GM19351 (cell line): ENCODE data around the gene NHERF1.

ENCODE experiments used
- ATAC-seq: cut with Tn5 transposase; IDR thresholded peaks from one replicate; pipeline ENCODE4 v1.9.1; 2021; ENCODE audit warnings: mild to moderate bottlenecking, moderate library complexity; ENCODE audit not compliant: unreplicated experiment

The NHERF1 gene

DNA sequence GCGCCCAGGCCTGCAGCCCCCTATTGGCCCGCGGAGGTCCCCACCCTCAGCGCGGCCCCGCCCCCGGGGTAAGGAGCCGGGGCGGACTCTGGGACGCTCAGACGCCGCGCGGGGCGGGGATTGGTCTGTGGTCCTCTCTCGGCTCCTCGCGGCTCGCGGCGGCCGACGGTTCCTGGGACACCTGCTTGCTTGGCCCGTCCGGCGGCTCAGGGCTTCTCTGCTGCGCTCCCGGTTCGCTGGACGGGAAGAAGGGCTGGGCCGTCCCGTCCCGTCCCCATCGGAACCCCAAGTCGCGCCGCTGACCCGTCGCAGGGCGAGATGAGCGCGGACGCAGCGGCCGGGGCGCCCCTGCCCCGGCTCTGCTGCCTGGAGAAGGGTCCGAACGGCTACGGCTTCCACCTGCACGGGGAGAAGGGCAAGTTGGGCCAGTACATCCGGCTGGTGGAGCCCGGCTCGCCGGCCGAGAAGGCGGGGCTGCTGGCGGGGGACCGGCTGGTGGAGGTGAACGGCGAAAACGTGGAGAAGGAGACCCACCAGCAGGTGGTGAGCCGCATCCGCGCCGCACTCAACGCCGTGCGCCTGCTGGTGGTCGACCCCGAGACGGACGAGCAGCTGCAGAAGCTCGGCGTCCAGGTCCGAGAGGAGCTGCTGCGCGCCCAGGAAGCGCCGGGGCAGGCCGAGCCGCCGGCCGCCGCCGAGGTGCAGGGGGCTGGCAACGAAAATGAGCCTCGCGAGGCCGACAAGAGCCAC, at the start of gene NHERF1:
Gene NHERF1, plus strand, starts transcription at position 100 of the 750 bp plus-strand sequence. Its CDS starts 219 bp downstream, at position 319.
- ATAC-seq, result peak; percentile 88

DNA sequence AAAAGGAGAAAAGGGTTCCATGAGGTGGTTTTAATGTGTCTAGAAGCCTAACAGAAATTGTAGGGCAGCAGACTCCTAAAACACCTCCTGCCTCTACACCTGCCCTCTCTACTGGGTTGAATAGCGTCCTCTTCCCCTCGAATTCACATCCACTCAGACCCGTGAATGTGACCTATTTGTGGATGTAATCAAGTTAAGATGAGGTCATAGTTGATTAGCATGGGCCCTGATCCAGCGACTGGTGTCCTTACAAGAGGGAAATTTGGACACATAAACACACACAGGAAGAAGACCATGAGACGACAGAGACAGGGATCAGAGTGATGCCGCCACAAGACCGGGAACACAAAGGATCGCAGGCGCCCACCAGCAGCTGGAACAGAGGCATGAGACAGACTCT, 49.2 kb upstream of the NHERF1 start:
- no peak for ATAC-seq

DNA sequence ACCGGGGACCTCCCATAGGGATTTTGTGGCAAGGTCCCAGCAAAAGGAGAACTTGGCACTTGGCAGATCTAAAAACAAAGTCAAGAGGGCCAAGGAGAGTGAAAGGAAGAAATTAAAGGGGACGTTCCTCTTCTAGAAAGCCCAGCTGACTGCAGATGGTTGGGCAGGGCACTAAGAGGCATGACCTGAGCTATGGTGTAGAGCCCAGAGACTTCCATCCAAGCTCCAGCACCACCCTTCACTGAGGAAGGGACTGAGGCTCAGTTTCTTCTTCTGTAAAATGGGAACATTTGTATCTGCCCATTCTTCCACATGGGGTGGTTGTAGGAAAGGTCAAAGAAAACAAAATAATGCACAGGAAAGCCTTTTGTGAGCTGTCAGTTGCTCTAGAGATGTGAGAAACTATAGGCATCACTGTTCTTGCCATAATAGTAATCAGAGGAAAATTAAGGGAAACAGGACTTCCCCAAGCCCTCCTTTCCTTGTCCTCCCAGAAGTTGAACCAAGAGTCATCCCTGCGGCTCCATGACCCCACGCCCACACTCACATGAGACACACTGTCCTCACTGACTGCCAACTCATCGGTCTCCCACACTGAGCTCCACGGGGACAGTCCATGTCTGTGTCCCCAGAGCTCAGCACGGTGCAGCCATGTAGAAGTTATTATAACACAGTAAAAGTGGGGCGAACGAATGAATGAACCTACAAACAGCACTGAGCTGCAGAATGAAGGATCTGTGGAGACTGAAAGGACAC, 46.1 kb upstream of the NHERF1 start:
- ATAC-seq, result no peak

GRCh38 chr17:74703311-74703710, 45.1 kb upstream of the NHERF1 start:
- ATAC-seq, result no peak

- no peak for ATAC-seq
Observed at GRCh38 chr17:74704544-74704943, 43.9 kb upstream of the NHERF1 start.

- ATAC-seq, result no peak
Observed at GRCh38 chr17:74711058-74711824, 37.2 kb upstream of the NHERF1 start.

- no peak for ATAC-seq
Observed at GRCh38 chr17:74712301-74712700, 36.1 kb upstream of the NHERF1 start.

DNA sequence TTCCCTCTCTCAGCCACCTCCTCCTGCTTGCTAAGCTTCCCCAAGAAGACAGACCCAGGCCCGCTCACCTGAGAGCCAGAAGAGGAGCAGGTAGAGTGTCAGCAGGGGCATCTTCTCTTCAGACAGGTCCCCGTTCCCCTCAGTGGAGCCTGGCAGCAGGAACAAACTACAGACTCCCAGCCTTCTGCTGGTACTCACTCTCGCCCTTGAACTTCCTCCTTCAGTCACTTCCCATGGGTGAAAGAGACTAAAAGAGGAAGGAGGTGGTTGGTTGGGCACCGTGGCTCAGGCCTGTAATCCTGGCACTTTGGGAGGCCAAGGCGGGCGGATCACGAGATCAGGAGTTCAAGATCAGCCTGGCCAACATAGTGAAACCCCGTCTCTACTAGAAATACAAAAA, 35.7 kb upstream of the NHERF1 start, which contains the start of gene CD300LF:
Gene CD300LF, minus strand, starts transcription at position 168 of the 400 bp plus-strand sequence. Its CDS starts 57 bp downstream, at position 111.
- no peak for ATAC-seq

DNA sequence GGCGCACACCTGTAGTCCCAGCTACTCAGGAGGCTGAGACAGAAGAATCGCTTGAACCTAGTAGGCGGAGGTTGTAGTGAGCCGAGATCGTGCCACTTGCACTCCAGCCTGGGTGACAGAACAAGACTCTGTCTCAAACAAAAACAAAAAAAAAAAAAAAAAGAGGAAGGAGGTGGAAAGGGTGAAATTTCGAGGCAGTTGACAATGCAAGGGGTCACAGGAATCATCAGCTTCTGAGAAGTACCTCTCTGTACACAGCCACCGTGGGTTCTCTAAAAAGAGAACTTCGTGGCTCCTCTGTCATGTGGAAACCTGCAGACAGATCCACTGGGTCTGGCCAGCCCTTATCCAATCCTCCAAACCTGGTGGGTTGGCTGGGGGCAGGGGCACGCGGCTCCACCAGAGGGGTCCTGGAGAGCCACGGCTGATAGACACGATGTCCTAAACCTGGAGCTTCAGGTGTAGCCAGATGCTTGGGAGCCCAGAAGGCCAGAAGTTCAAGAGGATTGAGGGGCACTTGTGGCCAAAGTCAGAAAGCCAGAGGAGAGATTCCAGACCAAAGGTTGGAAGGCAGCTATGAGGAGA, 35.2 kb upstream of the NHERF1 start:
- no peak for ATAC-seq

GRCh38 chr17:74715144-74715543, 33.3 kb upstream of the NHERF1 start:
- ATAC-seq, result no peak

DNA sequence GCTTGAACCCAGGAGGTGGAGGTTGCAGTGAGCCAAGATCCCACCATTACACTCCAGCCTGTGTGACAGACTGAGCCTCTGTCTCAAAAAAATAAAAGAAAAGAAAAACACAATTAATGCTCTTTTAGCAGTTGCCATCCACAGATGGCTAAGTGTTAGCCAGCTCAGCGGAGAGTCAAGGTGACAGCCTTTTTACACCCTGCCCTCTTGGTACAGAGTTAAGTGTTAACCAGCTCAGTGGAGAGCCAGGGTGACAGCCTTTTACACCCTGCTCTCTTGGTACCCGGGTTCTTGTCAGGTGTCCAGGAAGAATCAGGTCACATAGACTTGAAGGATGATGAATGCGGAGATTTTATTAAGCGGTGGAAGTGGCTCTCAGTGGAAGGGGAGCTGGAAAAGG, 27.9 kb upstream of the NHERF1 start:
- no peak for ATAC-seq

DNA sequence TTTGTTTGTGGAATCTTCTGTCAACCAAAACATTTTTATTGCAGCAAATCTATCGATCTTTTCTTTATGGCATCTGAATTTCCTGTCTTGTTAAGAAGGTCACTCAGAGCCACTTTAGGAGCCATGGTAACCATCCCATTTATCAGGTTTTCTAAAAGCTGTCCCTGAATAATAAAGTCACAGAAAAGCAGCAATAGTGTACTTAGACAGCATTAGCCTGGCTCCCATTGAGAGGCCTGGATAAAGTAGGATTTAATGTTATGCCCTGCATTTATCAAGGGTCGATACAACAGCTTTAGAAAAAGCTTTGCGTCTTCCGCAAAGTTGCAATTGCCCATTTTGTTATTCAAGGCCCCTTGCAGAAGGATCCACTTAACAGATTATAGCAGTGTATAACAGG, 25.6 kb upstream of the NHERF1 start:
- no peak for ATAC-seq

GRCh38 chr17:74723891-74724290, 24.5 kb upstream of the NHERF1 start:
- ATAC-seq, result no peak

GRCh38 chr17:74725111-74725510, 23.3 kb upstream of the NHERF1 start:
- no peak for ATAC-seq

DNA sequence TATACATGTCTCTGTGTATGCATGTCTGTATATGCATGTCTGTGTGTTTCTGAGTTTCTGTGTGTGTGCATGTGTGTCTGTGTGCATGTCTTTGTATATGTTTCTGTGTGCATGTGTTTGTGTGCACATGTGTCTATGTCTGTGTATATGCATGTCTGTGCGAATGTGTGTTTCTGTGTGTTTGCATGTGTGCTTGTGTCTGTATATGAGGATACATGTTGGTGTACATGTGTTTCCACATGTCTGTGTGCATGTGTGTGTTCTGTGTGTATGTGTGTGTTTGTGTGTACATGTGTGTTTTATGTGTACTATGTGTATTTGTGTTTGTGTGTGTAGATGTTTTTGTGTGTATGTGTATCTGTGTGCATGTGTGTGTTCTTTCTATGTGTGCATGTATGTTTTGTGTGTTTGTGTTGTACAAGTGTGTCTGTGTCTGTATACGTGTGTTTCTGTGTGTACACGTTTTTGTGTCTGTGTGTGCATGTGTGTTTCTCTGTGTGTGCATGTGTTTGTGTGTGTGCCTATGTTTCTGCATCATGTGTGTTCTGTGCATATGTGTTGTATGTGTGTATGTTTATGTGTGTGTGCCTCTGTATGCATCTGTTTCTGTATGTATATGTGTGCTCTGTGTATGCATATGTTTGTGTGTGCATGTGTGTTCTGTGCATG, 20.3 kb upstream of the NHERF1 start:
- no peak for ATAC-seq

DNA sequence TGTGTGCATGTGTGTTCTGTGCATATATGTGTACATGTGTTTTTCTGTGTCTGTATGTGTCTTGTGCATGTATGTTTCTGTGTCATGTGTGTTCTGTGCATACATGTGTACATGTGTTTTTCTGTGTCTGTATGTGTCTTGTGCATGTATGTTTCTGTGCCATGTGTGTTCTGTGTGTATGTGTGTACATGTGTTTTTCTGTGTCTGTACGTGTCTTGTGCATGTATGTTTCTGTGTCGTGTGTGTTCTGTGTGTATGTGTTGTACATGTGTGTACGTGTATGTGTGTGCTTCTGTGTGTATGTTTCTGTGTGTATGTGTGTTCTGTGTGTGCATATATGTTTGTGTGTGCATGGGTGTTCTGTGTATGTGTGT, 19.7 kb upstream of the NHERF1 start:
- ATAC-seq, result no peak

GRCh38 chr17:74729368-74729767, 19.1 kb upstream of the NHERF1 start:
- ATAC-seq, result no peak

DNA sequence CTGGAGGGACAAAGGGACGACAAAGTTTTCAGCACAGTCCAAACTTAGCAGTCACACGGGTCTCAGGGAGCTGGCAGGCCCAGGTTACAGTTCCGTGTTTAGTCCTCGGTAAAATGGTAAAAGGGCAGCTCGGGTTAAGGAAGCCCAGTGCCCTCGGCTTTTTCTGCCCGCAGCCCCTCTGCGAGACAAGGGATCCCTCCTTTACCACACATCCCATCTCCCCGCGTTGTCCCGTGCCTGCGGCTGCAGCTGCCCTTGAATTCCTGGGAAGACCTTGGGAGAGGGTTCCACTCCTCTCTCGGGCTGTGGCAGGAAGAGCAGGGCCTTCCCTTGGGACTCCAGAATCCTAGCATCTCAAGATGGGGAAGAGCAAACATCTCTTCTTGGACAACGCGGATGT, 18.6 kb upstream of the NHERF1 start:
- ATAC-seq, result no peak

GRCh38 chr17:74730491-74731346, 17.7 kb upstream of the NHERF1 start:
- ATAC-seq, result no peak

GRCh38 chr17:74731347-74731605, 17.2 kb upstream of the NHERF1 start:
- ATAC-seq, result no peak
